GM13976 (cell line): Measurements from ENCODE around the gene HMX1.

Experiments
- DNase-seq: peaks from one replicate; pipeline ENCODE4 v3.0.0; 2012; ENCODE audit warnings: low spot score
- in situ Hi-C: fragments of 300-500 bp; cut with MboI; formaldehyde crosslinking; loops from one replicate; pipeline ENCODE4 v1.12.0; 2022; ENCODE audit warnings: low sequenced_read_pairs, mixed read lengths, inconsistent platforms; ENCODE audit not compliant: unreplicated experiment
- TF ChIP-seq, protein P1 (sequence below): IDR thresholded peaks from 2 replicates; pipeline ENCODE4 v1.5.1; 2012; ENCODE audit warnings: borderline replicate concordance, mild to moderate bottlenecking; ENCODE audit not compliant: insufficient read depth; ENCODE audit errors: extremely low read depth, missing control alignments, control extremely low read depth

The HMX1 gene

DNA sequence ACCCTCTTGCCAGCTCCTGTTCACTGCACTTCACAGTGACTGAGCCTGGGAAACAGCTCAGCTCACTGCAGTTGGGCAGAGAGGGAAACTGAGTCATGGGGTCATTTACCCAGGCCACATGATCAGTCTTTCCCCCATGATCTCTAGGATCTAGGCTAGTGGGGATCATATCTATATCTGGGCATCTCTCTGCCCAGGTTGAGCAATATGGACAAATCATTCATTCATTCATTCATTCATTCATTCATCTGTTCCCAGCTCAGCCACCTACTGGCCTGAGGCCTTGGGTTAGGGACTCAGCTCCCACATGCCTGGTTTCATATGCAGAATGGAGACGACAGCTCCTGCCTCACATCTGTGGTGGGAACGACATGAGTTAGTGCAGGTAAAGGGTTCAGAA is 45.3 kb upstream of the HMX1 start:
- TF ChIP-seq, protein P1, sequence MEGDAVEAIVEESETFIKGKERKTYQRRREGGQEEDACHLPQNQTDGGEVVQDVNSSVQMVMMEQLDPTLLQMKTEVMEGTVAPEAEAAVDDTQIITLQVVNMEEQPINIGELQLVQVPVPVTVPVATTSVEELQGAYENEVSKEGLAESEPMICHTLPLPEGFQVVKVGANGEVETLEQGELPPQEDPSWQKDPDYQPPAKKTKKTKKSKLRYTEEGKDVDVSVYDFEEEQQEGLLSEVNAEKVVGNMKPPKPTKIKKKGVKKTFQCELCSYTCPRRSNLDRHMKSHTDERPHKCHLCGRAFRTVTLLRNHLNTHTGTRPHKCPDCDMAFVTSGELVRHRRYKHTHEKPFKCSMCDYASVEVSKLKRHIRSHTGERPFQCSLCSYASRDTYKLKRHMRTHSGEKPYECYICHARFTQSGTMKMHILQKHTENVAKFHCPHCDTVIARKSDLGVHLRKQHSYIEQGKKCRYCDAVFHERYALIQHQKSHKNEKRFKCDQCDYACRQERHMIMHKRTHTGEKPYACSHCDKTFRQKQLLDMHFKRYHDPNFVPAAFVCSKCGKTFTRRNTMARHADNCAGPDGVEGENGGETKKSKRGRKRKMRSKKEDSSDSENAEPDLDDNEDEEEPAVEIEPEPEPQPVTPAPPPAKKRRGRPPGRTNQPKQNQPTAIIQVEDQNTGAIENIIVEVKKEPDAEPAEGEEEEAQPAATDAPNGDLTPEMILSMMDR, result no peak
- in situ Hi-C loops, result loop anchor here (25.0 kb wide), 1 partner anchor 305 kb away; no protein-coding TSS in a partner anchor
- no peak for DNase-seq

DNA sequence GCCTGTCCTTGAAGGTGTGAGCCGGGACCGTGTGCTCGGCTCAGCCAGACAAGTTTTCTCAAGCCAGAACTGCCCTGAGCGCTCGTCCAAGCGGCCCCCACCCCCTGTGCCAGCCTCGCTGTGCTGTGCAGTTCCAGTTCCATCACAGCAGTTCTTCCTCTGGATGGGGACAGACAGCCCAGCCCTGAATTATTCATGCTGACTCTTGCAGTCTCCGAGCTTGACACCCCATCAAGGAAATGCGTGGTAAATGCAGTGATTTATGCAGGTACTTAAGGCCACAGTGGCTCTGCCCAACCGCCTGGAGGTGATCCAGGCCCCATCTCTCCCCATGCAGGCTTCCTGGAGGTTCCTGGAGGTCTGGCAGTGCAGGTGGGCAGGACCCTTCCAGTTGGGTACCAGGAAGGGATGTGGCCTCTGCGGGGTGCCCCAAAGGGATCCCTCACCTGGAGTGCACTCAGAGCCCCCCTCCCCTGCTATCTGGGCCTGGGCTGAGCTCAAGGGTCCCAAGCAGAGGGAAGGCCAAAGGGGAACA is 44.8 kb upstream of the HMX1 start:
- TF ChIP-seq, protein P1, result no peak
- DNase-seq, result peak; percentile 18
- in situ Hi-C loops, result loop anchor here (25.0 kb wide), 1 partner anchor 304 kb away; no protein-coding TSS in a partner anchor

DNA sequence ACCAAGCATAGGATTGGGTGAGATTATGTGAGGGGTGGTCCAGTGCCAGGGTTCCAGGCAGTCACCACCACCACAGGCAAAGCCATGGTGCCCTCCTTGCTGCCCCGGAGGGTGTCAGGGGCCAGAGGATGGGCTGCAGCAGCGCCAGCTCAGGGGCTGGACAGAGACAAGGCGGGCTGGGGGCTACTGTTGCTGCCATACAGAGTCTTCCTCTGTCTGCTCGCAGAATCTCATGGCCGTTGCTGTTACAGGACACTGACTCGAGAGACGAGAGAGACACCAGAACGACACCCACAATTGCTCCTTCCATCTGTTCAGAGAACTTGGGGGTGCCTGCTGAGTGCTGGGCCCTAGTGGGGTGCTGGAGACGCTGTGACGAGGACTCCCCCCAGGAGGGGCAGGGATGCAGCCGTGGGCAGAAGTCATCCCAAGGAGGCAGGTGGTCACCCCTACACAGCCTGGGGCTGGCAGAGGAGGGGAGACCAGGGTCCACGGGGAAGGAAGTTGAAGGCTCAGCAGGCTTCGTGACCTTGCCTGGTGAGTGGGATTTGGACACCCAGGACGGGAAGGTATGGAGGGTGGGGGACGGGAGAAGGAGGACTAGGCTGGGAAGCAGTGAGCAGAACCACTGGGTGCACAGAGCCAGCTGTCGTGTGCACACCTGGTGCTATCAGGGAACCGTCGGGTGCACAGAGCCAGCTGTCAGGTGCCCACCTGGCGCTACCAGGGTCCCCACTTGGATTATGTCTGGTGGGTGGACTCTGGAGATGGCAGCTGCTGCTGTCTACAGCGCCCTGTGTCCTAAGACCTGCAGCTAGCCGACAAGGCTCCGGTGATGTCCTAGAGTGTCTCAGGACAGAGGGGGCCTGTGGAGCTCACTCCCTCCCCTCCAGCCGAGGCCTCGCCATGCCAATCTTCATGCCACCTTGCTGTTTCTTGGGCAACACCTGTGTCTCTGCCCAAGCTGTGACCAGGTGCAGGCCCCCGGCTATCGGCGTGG is 43.9 kb upstream of the HMX1 start:
- DNase-seq, result peak; percentile 22
- in situ Hi-C loops, result loop anchor here (25.0 kb wide), 1 partner anchor 303 kb away; no protein-coding TSS in a partner anchor
- TF ChIP-seq, protein P1, result no peak

DNA sequence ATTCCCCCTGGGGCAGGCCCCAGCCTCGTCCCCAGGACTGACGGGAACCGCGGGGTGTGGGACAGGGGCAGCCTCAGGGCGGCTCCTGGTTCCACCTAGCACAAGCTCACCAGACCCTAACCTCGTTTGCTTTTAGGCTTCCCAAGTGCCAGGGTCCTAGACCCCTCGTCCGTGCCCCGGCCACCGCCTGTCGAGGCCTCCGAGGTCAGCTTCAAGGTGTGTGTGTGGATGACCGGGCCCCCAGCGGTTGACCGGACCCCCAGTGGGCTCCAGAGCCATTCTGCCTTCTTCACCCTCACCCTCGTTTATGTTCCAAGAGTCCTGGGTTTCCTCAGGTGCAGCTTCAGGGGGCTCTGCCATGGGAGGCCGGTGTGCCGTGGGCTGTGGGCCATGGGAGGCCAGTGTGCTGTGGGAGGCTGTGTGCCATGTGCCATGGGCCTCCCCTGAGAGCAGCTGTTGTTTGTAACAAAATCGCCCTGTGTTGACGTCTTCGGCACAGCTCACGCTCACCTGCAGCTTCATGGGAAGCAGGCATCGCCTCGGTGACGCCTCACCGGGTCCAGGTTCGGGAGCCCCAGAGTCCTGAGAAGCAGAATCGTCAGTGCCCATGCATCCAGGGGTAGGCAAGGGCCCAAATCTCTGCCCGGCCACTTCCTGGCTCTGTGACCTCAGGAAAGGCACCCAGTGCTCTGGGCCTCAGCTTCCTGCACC is 43.0 kb upstream of the HMX1 start:
- TF ChIP-seq, protein P1, result no peak
- in situ Hi-C loops, result loop anchor here (25.0 kb wide), 1 partner anchor 302 kb away; no protein-coding TSS in a partner anchor
- DNase-seq, result peak; percentile 16

DNA sequence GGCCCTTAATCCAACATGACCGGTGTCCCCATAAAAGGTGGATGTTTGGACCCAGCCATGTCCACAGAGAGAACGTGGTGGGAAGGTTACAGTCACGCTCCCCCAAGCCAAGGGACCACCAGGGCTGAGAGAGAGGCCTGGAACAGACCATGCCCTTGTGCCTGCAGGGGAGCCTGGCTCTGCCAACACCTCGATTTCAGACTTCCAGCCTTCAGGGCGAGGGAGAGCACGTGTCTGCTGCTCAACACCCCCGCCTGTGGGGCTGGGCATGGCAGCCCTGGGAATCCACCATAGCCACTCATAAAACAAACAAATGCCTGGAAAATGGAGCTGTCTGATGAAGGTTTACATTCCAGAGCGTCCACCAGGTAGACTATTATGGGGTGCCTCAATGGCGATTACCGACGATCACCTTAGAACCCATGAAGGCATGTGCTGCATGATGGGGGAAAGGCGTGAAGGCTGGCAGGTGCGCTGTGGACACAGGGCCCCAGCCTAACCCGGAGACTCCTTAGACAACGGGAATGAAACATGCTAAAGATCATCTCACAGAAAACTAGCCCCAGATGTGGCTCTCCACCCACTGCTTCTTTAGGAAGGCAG is 42.3 kb upstream of the HMX1 start:
- DNase-seq, result peak; percentile 16
- in situ Hi-C loops, result loop anchor here (25.0 kb wide), 1 partner anchor 302 kb away; no protein-coding TSS in a partner anchor
- TF ChIP-seq, protein P1, result no peak
